GM18867 (cell line): ENCODE results near the gene HAAO.

Experiments used
- ATAC-seq: cut with Tn5 transposase; IDR thresholded peaks from one replicate; pipeline ENCODE4 v1.9.1; 2021; ENCODE audit warnings: mild to moderate bottlenecking, moderate library complexity; ENCODE audit not compliant: unreplicated experiment

The HAAO gene

GRCh38 chr2:42794271-42795046, 2.1 kb upstream of the HAAO start:
- no peak for ATAC-seq

- ATAC-seq = no peak
Measured at GRCh38 chr2:42793334-42794270, 1.2 kb upstream of the HAAO start.

- ATAC-seq = peak; percentile 28
Measured at GRCh38 chr2:42792087-42792582, 248 bp downstream of the HAAO start.

GRCh38 chr2:42791606-42792005, 777 bp downstream of the HAAO start:
- ATAC-seq = no peak

GRCh38 chr2:42789751-42790150, 2.6 kb downstream of the HAAO start:
- ATAC-seq = no peak

- ATAC-seq = no peak
Measured at GRCh38 chr2:42788882-42789281, 3.5 kb downstream of the HAAO start.

- no peak for ATAC-seq
Measured at GRCh38 chr2:42788478-42788793, 3.9 kb downstream of the HAAO start.

GRCh38 chr2:42787788-42788477, 4.5 kb downstream of the HAAO start:
- no peak for ATAC-seq

- no peak for ATAC-seq
Measured at GRCh38 chr2:42787424-42787787, 5.0 kb downstream of the HAAO start.

- ATAC-seq = no peak
Measured at GRCh38 chr2:42786561-42787345, 5.6 kb downstream of the HAAO start.

GRCh38 chr2:42784204-42784880, 8.0 kb downstream of the HAAO start:
- ATAC-seq = no peak

- ATAC-seq = no peak
Measured at GRCh38 chr2:42783511-42783910, 8.9 kb downstream of the HAAO start.

GRCh38 chr2:42781181-42781580, 11.2 kb downstream of the HAAO start:
- ATAC-seq = no peak

GRCh38 chr2:42777883-42778805, 14.2 kb downstream of the HAAO start:
- no peak for ATAC-seq

- ATAC-seq = no peak
Measured at GRCh38 chr2:42775810-42776209, 16.6 kb downstream of the HAAO start.

GRCh38 chr2:42775186-42775585, 17.2 kb downstream of the HAAO start:
- peak; percentile 68 for ATAC-seq

GRCh38 chr2:42771546-42772153, 20.7 kb downstream of the HAAO start:
- no peak for ATAC-seq

- peak; percentile 64 for ATAC-seq
Measured at GRCh38 chr2:42770288-42771131, 21.9 kb downstream of the HAAO start.
